Measurements from ENCODE around the gene ADGRV1.

ADGRV1 gene

GRCh38 chr5:90529939-90530677 is 28.5 kb upstream of the ADGRV1 start:
- no peaks in the 10 kb centered on the region for H3K9me3 ChIP-seq (ENCODE audit: insufficient read depth, low read length)
- no peak for TF ChIP-seq EZH2phosphoT487 (conservative IDR thresholded peaks at IDR 0.05; ENCODE audit: low read length)
- peak; percentile 44 for TF ChIP-seq CTCF (IDR thresholded peaks at IDR 0.05; ENCODE audit: insufficient read depth, low read length, poor library complexity, severe bottlenecking)
- H3K4me2 ChIP-seq (ENCODE audit: low read depth, low read length, poor library complexity, severe bottlenecking) = peak overlapping the region; percentile 60
- H3K4me3 ChIP-seq (ENCODE audit: insufficient read depth, low read length, poor library complexity, severe bottlenecking) = peak overlapping the region; percentile 88
- H3K27me3 ChIP-seq (ENCODE audit: low read length) = no peaks in the 10 kb centered on the region
- peak overlapping the region; percentile 90 for H3K9ac ChIP-seq (ENCODE audit: low read length)
- no peaks in the 10 kb centered on the region for H4K20me1 ChIP-seq (ENCODE audit: low read depth, low read length)
- peak overlapping the region; percentile 88 for H2AFZ ChIP-seq (ENCODE audit: low read depth, low read length, severe bottlenecking)
- H3K36me3 ChIP-seq (ENCODE audit: low read length) = no peaks in the 10 kb centered on the region; the same call in 1 of the 2 replicates
- H3F3A ChIP-seq (ENCODE audit: insufficient read depth) = no peaks in the 10 kb centered on the region
- H3K27ac ChIP-seq (ENCODE audit: low read depth, low read length) = peak overlapping the region; percentile 45
- H3K9me2 ChIP-seq (replicated peaks; ENCODE audit: insufficient read depth, low read length) = no peaks in the 10 kb centered on the region
- peaks cover 35% of the 10 kb centered on the region for H3K79me2 ChIP-seq (ENCODE audit: insufficient read depth, low read length)

- Histone ChIP-seq H3F3A (ENCODE audit: insufficient read depth) (no peaks in the 10 kb centered on the region), H4K20me1 (ENCODE audit: low read depth, low read length) (no peaks in the 10 kb centered on the region), H3K36me3 (ENCODE audit: low read length) (no peaks in the 10 kb centered on the region), H3K27me3 (ENCODE audit: low read length) (no peaks in the 10 kb centered on the region), H3K9me3 (ENCODE audit: insufficient read depth, low read length) (no peaks in the 10 kb centered on the region), H3K4me3 (ENCODE audit: insufficient read depth, low read length, poor library complexity, severe bottlenecking) (peak overlapping the region; percentile 88), H3K9me2 (replicated peaks; ENCODE audit: insufficient read depth, low read length) (no peaks in the 10 kb centered on the region), H3K4me2 (ENCODE audit: low read depth, low read length, poor library complexity, severe bottlenecking) (peak overlapping the region; percentile 60), H2AFZ (ENCODE audit: low read depth, low read length, severe bottlenecking) (no peak overlapping the region), H3K27ac (ENCODE audit: low read depth, low read length) (no peak overlapping the region), H3K79me2 (ENCODE audit: insufficient read depth, low read length) (peaks cover 34% of the 10 kb centered on the region), H3K9ac (ENCODE audit: low read length) (peak overlapping the region; percentile 90; the same call in 1 of the 2 replicates)
- TF ChIP-seq EZH2phosphoT487 (conservative IDR thresholded peaks at IDR 0.05; ENCODE audit: low read length) = no peak
- no peak for TF ChIP-seq CTCF (IDR thresholded peaks at IDR 0.05; ENCODE audit: insufficient read depth, low read length, poor library complexity, severe bottlenecking)
These were observed 27.7 kb upstream of the ADGRV1 start for GRCh38 chr5:90530736-90531487.

GRCh38 chr5:90533794-90534193 is 24.8 kb upstream of the ADGRV1 start:
- H3K27me3 ChIP-seq (ENCODE audit: low read length) = no peaks in the 10 kb centered on the region
- H4K20me1 ChIP-seq (ENCODE audit: low read depth, low read length) = no peaks in the 10 kb centered on the region
- no peaks in the 10 kb centered on the region for H3K36me3 ChIP-seq (ENCODE audit: low read length)
- H3K4me3 ChIP-seq (ENCODE audit: insufficient read depth, low read length, poor library complexity, severe bottlenecking) = no peak overlapping the region
- no peaks in the 10 kb centered on the region for H3K9me2 ChIP-seq (replicated peaks; ENCODE audit: insufficient read depth, low read length)
- peaks cover 5% of the 10 kb centered on the region for H3K79me2 ChIP-seq (ENCODE audit: insufficient read depth, low read length)
- H3K27ac ChIP-seq (ENCODE audit: low read depth, low read length) = no peak overlapping the region
- H3K9me3 ChIP-seq (ENCODE audit: insufficient read depth, low read length) = no peaks in the 10 kb centered on the region
- no peak overlapping the region for H3K4me2 ChIP-seq (ENCODE audit: low read depth, low read length, poor library complexity, severe bottlenecking)
- no peak overlapping the region for H2AFZ ChIP-seq (ENCODE audit: low read depth, low read length, severe bottlenecking)
- TF ChIP-seq EZH2phosphoT487 (conservative IDR thresholded peaks at IDR 0.05; ENCODE audit: low read length) = no peak
- no peak for TF ChIP-seq CTCF (IDR thresholded peaks at IDR 0.05; ENCODE audit: insufficient read depth, low read length, poor library complexity, severe bottlenecking)
- H3F3A ChIP-seq (ENCODE audit: insufficient read depth) = no peaks in the 10 kb centered on the region
- H3K9ac ChIP-seq (ENCODE audit: low read length) = no peak overlapping the region

Data from SU-DHL-6 (cell line).